GM21360 (cell line): ENCODE measurements around the gene CPNE6.

Experiments
- ATAC-seq: cut with Tn5 transposase; IDR thresholded peaks from one replicate; pipeline ENCODE4 v1.9.1; 2021; ENCODE audit warnings: mild to moderate bottlenecking, moderate library complexity; ENCODE audit not compliant: unreplicated experiment

Gene CPNE6

GRCh38 chr14:24054324-24054641 lies 17.1 kb upstream of the CPNE6 start:
- ATAC-seq: no peak

GRCh38 chr14:24054646-24055045 lies 16.7 kb upstream of the CPNE6 start:
- ATAC-seq: no peak

DNA sequence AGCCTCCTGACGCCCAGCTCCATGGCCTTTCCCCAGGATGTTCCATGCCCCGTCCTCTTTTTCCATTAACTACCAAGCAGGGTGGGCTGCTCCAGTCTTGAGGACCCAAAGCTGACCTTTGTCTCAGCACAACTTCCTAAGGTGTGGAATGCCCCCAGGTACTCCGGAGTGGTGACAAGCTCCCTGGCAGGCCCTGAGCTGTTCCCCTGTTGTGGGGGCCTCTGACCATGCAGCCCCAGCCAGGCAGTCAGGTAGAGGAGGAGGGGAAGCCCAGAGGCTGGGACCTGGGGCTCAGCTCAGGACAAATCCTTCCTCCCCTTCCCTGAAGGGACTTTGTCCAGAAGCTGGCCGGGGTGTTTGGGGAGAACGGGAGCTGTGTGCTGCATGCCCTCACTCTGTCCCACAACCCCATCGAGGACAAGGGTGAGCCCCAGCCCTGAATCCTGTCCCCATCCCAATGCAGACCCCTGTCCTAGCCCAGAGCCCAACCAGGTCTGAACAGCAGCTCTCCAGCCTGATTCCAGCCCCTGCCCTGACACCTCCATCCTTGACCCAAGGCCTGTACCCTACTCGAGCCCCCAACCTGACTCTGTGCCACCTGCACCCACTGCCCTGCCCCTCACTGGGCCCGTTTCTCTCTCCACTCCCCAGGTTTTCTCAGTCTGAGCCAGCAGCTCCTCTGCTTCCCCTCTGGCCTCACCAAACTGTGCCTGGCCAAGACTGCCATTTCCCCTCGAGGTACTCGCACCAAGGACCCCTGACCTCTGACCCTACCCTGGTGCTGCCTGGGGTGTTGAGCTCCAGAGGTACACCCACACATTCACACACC lies 15.2 kb upstream of the CPNE6 start:
- ATAC-seq: no peak

- ATAC-seq: no peak
Observed at GRCh38 chr14:24056800-24057184, 14.6 kb upstream of the CPNE6 start.

GRCh38 chr14:24057271-24057670 lies 14.1 kb upstream of the CPNE6 start:
- no peak for ATAC-seq

- no peak for ATAC-seq
Observed at GRCh38 chr14:24057867-24058259, 13.5 kb upstream of the CPNE6 start.

- no peak for ATAC-seq
Observed at GRCh38 chr14:24058260-24058950, 13.0 kb upstream of the CPNE6 start.

- no peak for ATAC-seq
Observed at GRCh38 chr14:24058951-24059475, 12.3 kb upstream of the CPNE6 start.

DNA sequence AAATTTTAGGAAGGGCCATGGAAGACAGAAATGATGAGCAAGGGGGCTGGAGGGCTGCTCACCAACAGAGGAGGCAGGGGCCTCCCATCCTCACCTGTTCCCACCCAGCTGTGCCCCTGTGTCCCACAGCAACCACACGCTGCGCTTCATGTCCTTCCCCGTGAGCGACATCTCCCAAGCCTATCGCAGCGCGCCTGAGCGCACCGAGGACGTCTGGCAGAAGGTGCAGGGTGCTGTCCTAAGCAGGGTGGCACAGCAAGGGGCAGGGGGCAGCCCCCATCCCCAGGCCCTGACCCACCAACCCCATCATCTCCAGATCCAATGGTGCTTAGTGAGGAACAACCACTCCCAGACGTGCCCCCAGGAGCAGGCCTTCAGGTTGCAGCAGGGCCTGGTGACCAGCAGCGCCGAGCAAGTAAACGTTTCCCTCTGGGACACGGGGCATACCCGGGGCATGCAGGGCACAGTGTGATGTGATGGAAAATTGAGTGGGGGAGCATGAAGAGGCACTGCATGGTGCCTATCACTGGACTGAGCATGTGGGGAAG lies 11.4 kb upstream of the CPNE6 start:
- ATAC-seq: no peak

GRCh38 chr14:24060443-24060842 lies 10.9 kb upstream of the CPNE6 start:
- no peak for ATAC-seq

GRCh38 chr14:24060984-24061913 lies 10.1 kb upstream of the CPNE6 start:
- no peak for ATAC-seq

DNA sequence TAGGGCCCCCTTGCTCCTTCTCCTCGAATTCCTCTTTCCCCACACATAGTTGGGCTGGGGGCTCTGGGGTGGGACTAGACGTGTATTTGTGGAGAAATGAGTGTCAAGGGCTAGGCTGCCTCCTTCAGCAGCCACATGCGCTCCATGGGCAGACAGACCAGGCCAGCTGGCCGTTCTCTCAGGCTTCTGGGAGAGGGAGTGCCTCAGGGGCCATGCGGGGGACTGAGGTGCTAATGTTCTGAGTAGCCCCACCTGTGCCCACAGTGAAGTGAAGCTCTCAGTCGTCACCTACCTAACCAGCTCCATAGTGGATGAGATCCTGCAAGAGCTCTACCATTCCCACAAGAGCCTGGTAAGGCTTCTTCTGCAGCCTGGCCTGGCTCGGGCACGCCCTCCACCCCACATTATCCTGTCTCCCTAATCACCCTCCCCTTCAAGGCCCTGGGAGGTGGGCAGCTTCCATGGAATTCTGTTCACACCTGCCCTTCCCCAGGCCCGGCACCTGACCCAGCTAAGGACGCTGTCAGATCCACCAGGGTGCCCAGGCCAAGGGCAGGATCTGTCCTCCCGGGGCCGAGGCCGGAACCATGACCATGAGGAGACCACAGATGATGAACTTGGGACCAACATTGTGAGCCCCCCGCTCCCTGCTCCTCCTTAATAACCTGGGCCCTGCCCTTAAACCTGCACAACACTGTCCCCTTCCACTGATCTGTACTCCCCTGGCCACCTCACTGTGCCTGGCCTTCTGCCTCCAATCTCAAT lies 9.0 kb upstream of the CPNE6 start:
- ATAC-seq: no peak

- ATAC-seq: no peak
Observed at GRCh38 chr14:24063263-24063836, 8.0 kb upstream of the CPNE6 start.

DNA sequence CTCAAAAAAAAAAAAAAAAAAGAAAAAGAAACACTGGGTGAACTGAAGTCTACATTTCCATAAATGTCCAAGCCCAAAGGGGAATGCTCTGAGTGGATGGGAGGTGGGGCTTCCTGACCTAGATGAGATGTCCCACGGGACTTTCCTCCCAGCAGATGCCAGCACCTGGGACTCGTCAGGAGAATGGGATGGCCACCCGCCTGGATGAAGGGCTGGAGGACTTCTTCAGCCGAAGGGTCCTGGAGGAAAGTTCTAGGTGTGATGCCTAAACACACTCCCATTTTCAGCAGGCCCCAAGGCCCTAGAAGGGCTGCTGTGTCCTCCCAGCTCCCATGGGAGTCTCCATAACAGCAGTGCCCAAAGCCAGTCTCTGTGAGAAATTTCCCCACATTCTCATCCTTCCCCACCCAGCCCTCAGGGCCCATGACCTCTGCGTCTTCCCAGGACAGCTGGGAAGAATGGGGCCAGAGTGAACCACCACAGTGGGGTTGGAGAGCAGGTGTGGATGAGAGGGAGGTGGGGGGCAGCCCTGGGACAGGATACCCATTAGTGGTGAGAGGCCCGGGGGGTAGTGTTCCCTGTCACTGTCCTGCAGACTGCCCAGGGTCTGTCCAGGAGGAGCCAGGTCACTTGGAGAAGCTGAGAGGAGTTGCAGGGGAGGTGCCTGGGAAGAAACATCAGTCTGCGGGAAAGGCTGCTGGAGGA lies 7.1 kb upstream of the CPNE6 start:
- no peak for ATAC-seq

DNA sequence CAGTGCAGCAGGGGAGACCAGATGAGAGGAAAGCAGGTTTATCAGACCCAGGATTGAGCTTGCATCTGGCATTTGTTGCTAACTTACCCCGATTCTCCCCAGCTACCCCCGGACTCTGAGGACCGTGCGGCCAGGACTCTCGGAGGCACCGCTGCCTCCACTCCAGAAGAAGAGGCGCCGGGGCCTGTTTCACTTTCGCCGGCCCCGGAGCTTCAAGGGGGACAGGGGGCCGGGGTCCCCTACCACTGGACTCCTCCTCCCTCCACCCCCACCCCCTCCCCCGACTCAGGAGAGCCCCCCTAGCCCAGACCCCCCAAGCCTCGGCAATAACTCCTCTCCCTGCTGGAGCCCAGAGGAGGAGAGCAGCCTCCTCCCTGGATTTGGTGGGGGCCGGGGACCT lies 6.5 kb upstream of the CPNE6 start:
- ATAC-seq: no peak

DNA sequence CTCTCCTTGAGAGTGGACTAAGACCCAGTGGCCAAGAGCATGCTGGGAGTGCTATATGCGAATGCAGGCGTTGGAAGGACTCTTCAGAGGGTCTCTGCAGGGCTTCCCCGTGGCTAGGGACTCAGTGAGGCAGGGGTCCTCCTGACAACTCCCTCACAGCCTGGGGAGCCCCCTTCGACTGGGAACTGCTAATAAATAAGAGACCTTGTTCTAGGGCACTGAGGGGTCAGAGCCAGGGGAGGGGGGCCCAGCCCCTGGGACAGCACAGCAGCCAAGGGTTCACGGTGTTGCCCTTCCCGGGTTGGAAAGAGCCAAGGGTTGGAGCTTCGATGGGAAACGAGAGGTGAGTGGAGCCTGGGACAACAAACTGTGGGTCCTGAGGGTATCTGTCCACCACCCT lies 6.0 kb upstream of the CPNE6 start:
- no peak for ATAC-seq

DNA sequence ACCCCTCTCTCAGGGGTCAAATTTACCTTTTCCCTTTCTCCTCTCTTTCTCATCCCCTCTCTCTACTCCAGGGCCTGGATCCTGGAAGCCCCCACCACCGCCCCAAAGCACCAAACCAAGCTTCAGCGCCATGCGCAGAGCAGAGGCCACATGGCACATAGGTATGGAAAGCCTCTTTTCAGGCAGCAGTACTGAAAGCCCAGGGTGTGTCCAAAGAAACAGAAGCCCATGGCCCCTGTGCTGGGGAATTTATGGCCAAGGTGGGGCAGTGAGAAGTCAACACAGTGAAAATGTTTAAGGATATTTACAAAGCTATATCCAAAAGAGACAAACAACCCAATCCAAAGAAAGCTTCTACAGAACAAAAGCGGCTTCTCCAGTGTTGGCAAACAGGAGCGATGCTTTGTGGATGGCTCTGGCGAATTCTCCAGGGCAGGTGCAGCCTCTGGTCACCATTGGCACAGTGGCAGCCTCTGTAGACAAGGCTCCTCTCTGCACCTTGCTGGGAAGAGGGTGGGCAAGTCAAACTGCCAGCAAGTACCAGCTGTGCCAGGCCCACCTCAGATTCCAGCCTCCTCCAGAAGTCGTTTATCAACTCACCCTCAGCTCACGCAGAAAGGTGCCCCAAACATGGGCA lies 4.7 kb upstream of the CPNE6 start:
- no peak for ATAC-seq

- no peak for ATAC-seq
Observed at GRCh38 chr14:24067133-24068082, 4.0 kb upstream of the CPNE6 start.
